Motor neuron (in vitro differentiated cells): ENCODE measurements around the gene PSTPIP1. TPM values are rescaled to one million over a fixed set of nuclear protein-coding genes. Genes with fewer than 3 reads are reported as not detected.

Experiments
- ATAC-seq, 8 experiments: fragments of 200-7000 bp; cut with Tn5 transposase; replicated peaks in 6 of 8; 2 replicates each; pipeline ENCODE4 v1.8.0; 2021; ENCODE audit warnings: mild to moderate bottlenecking in 8 of 8, moderate library complexity in 8 of 8
- H3K27ac ChIP-seq, 2 donors: fragments of 250-450 bp; sonication (Bioruptor Pico); 2 replicates each; pipeline ENCODE4 v1.9.0; 2021; ENCODE audit warnings: antibody characterized with exemption in 2 of 2, mild to moderate bottlenecking in 2 of 2, moderate library complexity in 1 of 2
- H3K4me1 ChIP-seq, 2 donors: fragments of 250-450 bp; sonication (Bioruptor Pico); replicated peaks in 1 of 2; 2 replicates each; pipeline ENCODE4 v1.6.1; 2021; ENCODE audit warnings: antibody characterized with exemption in 2 of 2, mild to moderate bottlenecking in 2 of 2, moderate library complexity in 1 of 2
- H3K4me3 ChIP-seq, 5 donors: fragments of 250-450 bp; sonication (Bioruptor Pico); 2 replicates each; pipeline ENCODE4 v1.9.0; 2021; ENCODE audit warnings: antibody characterized with exemption in 5 of 5, mild to moderate bottlenecking in 5 of 5, moderate library complexity in 4 of 5
- WGBS, 10 experiments: fragments of 450-650 bp; shearing (Covaris generic); methylation state at CpG; one replicate each; pipeline ENCODE4 v1.0.0; 2022; 5-methylcytosine and 5-hydroxymethylcytosine counted together
- in situ Hi-C, 9 experiments: fragments of 400-800 bp; cut with MboI; loops; one replicate each; pipeline ENCODE4 v1.15.0; 2021; ENCODE audit warnings: low sequenced_read_pairs in 9 of 9, low pct_unique_long_range_greater_than_20kb in 2 of 9; ENCODE audit not compliant: unreplicated experiment in 9 of 9
- total RNA-seq, 8 experiments: library from RNA; unstranded; fragments of 300-600 nt; gene quantifications; 2 replicates each; pipeline versions ENCODE4 v1.2.3 to v1.2.4, GENCODE V29; 2022

Gene PSTPIP1
- total RNA-seq, 8 experiments from 2014 or later: 0.14 to 5.0 (median 1.4) TPM; not detected in 1

DNA sequence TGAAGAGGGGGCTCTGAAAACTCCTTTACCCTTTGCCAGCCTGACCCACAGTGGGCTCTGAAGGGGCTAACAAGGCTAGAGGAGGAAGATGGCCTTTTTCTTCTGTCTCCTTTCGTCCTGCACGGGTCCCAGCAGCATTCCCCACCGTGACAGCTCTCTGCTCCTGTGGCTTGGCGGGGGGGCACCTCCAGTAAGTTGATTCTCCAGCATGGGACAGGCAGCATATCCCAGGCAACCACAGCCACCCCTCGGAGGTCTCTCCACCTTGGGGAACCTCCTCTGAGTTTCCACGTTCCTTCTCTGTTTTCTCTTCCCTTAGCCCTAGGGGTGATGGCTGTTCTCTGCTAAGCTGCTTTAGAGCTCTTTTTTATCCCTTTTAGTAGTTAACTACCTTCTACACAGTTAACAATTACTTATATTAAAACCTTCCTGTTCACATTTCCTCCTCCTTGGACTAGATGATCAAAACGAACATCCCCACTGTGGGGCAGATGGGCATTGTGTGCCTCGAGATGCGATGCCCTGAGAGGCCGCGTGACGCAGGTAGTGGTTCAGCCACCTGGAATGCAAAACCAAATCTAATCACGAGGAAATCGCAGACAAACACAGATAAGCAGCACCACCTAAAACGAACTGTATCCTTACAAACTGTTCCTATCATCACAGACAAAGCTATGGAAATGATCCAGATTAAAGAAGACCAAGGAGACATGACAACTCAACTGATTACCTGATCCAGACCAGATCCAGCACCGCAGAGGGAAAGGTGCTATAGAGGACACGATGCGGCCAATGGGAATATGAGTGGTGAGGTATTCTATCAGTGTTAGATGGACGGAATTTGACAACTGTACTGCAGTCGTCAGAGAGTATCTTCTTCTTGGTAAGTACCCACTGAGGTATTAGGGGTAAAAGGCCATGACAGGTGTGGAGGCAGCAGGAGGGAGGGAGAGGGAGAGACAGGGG is 48.3 kb downstream of the PSTPIP1 start:
- Histone ChIP-seq H3K4me1 (no peaks in the 10 kb centered on the region), H3K27ac (no peak overlapping the region), H3K4me3 (no peak overlapping the region)
- ATAC-seq: no peak
- WGBS, 10 experiments: 80 to 100% (median 91%) methylated on average over 1 to 17 of the region's 20 CpGs
- in situ Hi-C loops: no loop called here

DNA sequence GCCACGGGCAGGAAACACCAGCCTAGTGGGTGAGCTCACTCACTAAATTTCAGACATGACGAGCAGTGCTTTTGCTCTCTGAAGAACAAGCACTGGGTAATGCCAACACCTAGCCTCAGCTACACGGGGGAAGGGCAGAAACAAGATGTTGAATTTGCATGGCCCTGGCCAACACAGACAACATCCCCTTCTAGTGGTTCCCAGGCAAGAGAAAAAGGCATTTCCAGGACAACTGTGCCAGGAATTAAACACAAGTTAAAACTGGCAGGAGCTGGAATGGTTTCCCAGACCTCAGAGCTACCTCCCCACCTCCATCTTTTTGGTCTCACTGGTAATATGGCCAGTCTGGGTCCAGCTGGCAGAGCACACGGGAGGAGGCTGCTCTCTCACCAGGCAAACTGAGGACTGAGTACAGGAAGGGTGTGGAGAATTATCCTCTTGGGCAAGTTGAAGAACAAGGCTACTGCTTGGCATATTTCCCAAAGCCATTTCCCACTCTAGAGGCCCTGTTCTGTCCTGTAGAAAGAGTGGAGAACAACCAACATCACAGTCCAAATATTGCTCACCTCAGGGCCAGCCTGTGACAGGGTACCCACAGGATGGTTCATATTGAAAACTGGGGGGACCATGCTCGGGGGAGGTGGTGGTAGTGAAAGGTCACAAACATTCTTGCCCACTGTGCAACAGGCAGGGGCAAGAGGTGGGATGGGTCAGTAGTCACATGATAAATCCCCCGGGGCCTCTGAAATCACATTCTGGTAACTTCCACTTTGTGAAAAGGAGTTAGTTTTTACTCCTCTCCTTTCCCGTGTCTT is 49.5 kb downstream of the PSTPIP1 start:
- Histone ChIP-seq H3K4me3 (no peak overlapping the region), H3K27ac (no peak overlapping the region), H3K4me1 (no peaks in the 10 kb centered on the region)
- whole genome bisulfite sequencing, 10 experiments: 79 to 100% (median 90%) methylated on average over 1 to 4 of the region's 7 CpGs; no CpG with 5 or more reads in 3 of the 10 experiments
- in situ Hi-C loops: no loop called here
- peak in 5 of 8 experiments; percentile 11 to 97 (median 73) for ATAC-seq

DNA sequence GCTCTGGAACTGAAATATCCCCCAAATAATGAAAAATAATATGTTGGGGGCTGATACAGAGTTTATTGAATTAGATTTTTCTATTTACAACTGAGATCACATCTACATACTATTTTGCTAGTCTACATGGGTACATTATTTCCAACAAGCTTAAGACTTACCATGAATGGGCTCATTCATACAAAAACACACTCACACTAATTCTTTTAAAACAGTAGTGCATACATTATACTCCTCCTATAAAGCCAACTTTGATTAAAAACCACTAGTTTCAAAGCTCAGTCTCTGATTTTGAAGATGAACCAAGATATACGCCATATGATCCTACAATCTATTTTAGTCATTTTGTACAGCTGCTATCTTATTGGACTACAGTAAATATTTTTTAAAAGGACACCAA is 51.1 kb downstream of the PSTPIP1 start:
- in situ Hi-C loops: no loop called here
- ATAC-seq: no peak
- WGBS, 10 experiments: 100% methylated on average over 1 of the region's 1 CpG; no CpG with 5 or more reads in 1 of the 10 experiments
- Histone ChIP-seq H3K4me1 (no peaks in the 10 kb centered on the region), H3K4me3 (no peak overlapping the region), H3K27ac (no peak overlapping the region)

DNA sequence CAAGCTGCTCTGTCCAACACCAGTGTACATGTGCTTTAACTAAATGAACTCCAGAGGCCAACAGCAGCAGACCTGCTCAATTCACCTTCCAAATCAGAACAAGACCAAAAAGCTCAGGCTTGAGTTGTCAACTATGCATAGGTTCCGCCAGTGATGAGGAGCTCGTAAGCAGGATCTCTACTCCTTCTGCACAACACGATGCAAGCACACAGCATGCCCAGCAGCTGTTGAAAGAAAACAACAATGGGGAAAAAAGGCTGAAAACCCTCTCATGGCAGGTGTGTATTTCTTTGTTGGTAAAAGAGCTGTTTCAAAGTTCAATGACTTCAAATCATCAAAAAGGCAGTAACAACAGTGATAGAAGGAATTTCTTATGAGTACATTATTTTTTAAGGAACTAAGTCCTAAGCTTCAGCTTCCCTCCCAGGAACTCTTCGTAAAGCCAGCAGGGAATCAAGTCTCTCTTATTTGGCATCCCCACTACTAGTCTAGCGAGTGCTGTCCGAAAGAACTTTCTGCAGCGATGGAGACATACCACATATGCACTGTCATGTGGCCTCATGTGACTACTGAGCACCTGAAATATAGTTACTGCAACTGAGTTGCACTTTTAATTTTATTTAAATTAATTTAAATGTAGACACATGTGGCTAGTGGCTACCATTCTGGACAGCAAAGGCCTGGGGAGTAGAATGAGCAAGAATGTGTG is 51.9 kb downstream of the PSTPIP1 start:
- Histone ChIP-seq H3K4me1 (no peaks in the 10 kb centered on the region), H3K4me3 (no peak overlapping the region), H3K27ac (no peak overlapping the region)
- in situ Hi-C loops: no loop called here
- no peak for ATAC-seq
- WGBS, 10 experiments: 76 to 94% (median 85%) methylated on average over 3 to 7 of the region's 7 CpGs; no CpG with 5 or more reads in 2 of the 10 experiments

DNA sequence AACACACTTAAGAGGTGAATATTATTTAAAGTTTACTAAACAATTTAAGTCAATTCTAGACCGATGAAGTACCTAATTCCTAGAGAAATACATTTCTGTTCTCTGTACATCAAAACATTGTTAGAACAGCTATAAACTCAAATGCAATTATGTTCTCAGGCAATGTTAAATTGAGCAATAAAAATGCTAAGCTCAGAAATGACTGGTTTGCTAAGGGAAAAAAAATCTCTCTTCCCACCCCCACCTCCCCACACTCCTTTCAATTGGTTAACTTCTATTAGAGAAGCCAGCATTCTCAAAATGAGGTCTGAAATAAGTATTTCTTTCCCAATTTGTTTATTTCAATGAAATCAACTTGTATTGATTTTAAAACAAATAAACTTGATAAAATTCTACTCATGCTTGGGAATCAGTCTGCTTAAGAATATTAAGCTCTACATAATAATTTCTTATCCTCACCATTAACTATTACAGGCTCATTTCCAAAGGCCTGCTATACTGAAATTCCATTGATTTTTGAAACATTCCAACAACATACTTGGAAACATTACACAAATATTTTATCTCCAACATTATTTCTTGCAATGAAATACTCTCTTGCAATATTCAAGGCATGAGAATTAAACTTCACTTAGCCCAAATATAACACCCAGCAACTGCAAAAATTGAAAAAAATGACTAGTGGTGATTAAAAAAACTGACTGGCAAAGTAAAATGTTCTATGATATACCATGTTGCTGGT is 53.4 kb downstream of the PSTPIP1 start:
- Histone ChIP-seq H3K4me3 (no peak overlapping the region), H3K27ac (no peak overlapping the region), H3K4me1 (no peaks in the 10 kb centered on the region)
- ATAC-seq: peak in 1 of 8 experiments; percentile 57
- WGBS, 10 experiments: 80 to 100% (median 96%) methylated on average over 1 of the region's 1 CpG; no CpG with 5 or more reads in 4 of the 10 experiments
- in situ Hi-C loops: no loop called here

DNA sequence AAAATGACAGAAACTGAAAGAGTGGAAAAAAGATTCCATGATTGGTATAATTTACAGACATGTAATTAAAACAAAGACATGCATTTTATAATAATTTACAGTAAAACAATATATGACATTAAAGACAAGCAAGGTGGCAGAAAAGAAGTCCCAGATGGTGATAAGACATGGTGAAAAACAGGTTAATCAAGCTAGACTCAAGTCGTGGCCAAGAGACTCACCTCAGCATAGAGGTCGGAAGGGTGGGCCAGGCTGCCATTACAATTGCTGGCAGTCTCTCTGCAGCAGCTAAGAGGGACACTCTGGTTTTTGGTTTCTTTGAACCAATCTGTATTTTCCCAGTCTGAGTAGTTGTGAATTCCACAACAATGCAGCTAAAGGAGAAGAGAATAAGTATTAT is 57.6 kb downstream of the PSTPIP1 start:
- no peak overlapping the region for H3K27ac ChIP-seq
- in situ Hi-C loops: no loop called here
- WGBS, 10 experiments: 59 to 100% (median 83%) methylated on average over 1 to 2 of the region's 2 CpGs; no CpG with 5 or more reads in 3 of the 10 experiments
- H3K4me1 ChIP-seq: no peaks in the 10 kb centered on the region
- H3K4me3 ChIP-seq: no peak overlapping the region
- no peak for ATAC-seq

DNA sequence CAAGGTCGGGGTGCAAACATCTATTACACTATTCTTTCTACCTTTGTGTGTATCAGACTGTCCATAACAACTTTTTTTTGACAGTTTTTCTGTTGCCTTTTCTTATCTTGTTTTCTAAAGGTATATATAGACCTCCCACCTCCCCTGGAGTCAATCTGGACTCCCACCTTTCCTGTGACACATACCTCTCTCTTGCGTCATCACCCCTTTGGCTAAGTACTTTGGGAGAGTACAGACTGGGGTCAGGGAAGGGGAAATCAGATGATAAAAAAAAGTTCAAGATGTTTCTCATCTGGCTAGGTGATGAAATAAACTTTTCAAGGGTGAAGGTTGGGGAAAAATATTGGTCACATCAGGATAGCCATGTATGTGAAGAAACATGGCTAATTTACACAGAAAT is 58.8 kb downstream of the PSTPIP1 start:
- no peak overlapping the region for H3K4me3 ChIP-seq
- WGBS, 10 experiments: 50 to 100% (median 90%) methylated on average over 1 to 2 of the region's 2 CpGs
- H3K4me1 ChIP-seq: no peaks in the 10 kb centered on the region
- no peak for ATAC-seq
- H3K27ac ChIP-seq: no peak overlapping the region
- in situ Hi-C loops: no loop called here

DNA sequence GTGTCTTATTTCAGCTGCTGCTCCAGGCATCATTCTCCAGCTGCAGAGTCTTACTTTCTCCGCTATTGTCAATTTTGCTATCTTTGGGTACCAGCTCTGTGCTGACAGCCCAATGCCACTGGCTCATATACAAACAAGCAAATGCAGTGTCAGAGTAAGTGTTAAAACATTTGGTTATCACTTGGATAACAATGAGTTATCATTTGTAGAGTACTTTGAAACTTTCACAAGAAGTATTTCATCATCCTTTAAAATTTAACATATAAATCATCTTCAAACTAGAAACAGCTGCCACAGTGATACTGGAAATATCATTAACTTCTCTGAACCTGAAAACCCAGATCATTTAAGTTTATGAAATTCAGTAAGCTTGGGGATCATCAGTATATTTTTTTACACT is 62.1 kb downstream of the PSTPIP1 start:
- Histone ChIP-seq H3K4me1 (peaks cover 4 to 11% of the 10 kb centered on the region in 2 donors), H3K27ac (no peak overlapping the region), H3K4me3 (no peak overlapping the region)
- ATAC-seq: peak in 1 of 8 experiments; percentile 47
- 100% methylated on average over 1 of the region's 1 CpG; no CpG with 5 or more reads in 4 of the 10 experiments for WGBS, 10 experiments
- in situ Hi-C loops: no loop called here

DNA sequence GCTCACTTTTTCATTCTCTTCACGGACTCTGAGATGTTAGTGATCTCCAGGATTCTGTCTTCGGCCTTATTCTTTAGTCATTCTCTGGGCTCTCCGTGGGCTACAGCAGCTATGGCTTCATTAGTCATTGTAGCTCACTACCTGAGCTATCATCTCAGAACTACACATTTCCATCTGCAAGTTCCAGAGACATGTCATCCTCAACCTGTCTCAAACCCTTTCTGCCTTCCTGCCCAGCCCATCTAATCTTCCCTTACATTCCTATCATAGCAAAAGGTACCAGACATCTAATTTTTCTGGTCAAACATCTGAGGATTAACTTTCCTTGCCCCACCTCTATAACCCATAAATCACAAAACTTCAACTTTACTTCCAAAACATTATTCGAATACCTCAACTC is 62.8 kb downstream of the PSTPIP1 start:
- in situ Hi-C loops: no loop called here
- WGBS, 10 experiments: 79 to 100% (median 93%) methylated on average over 1 to 4 of the region's 4 CpGs; no CpG with 5 or more reads in 1 of the 10 experiments
- ATAC-seq: peak in 1 of 8 experiments; percentile 15
- H3K4me3 ChIP-seq: no peak overlapping the region
- H3K4me1 ChIP-seq: peaks cover 4 to 11% of the 10 kb centered on the region in 2 donors
- H3K27ac ChIP-seq: no peak overlapping the region

DNA sequence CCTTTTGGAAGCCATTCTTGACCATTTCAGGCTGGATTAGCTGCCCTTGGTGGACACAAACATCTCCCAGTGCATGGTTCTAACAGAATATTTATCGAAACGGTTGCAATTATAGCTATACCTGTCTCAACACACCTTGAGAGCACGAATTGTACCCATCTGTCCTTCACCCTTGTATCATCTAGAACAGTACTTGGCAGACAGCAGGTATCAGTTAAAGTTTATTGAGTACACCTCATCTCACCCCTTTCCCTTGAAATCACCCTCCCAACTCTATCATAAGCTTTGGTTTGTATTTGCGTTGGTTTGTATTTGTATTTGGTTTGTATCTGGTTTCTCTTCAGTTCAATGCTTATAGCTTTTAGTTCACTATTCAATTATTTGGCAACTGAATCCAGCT is 63.5 kb downstream of the PSTPIP1 start:
- Histone ChIP-seq H3K4me1 (peaks cover 4 to 11% of the 10 kb centered on the region in 2 donors), H3K4me3 (no peak overlapping the region), H3K27ac (no peak overlapping the region)
- 60 to 100% (median 100%) methylated on average over 1 to 4 of the region's 4 CpGs; no CpG with 5 or more reads in 4 of the 10 experiments for WGBS, 10 experiments
- no peak for ATAC-seq
- in situ Hi-C loops: no loop called here

DNA sequence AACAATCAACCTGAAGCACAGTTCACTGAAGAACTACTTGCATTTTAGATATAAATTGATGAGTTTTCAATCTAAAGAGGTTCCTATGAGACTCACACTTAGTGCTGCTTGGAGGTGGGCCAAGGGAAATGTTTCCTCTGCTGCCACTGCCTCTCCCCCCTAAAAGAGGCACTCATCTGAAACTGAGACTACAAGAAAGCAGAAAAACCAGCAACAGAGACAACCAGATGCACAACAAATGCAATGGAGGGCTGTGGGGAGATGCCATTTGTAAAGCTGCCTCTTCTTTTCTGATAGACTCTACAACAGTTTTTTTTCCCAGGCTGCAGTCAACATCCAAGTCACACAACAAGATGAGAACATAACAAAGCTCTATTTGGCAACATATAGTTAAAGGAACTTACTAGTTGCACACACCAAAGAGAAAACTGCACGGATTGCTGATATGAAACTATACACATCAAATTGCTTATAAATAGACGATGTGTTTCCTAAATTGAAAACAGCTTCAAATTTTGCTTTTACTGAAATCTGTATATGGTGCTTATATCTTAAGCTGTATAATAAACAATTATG is 64.9 kb downstream of the PSTPIP1 start:
- no peak overlapping the region for H3K27ac ChIP-seq
- WGBS, 10 experiments: 10 to 100% (median 67%) methylated on average over 1 to 2 of the region's 2 CpGs; no CpG with 5 or more reads in 3 of the 10 experiments
- H3K4me1 ChIP-seq: peaks cover 4 to 11% of the 10 kb centered on the region in 2 donors
- H3K4me3 ChIP-seq: no peak overlapping the region
- in situ Hi-C loops: no loop called here
- peak in 1 of 8 experiments; percentile 33 for ATAC-seq

DNA sequence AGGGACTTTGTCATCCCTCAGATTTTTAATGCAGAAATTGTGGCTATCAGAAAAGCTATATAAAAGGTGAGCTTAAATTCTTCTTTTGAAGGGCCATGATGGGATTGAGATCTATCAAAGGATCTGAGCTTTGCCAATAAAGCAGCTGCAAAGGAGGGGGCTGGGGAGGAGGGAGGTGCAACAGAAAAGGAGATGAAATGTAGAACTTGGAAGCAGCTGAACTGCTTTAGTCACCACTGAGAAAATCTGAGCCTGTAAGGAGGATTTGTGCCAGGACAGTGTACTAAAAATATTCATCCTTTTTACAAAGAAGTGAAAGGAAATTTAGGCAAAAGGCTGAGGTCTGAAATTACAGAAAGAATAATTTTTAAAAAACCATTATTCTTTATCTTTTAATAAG is 65.6 kb downstream of the PSTPIP1 start:
- peaks cover 4 to 11% of the 10 kb centered on the region in 2 donors for H3K4me1 ChIP-seq
- in situ Hi-C loops: no loop called here
- ATAC-seq: peak in 4 of 8 experiments; percentile 15 to 63 (median 46)
- H3K27ac ChIP-seq: no peak overlapping the region
- no peak overlapping the region for H3K4me3 ChIP-seq
